HG02759 (cell line): ENCODE results near the gene MAP2K7.
A peak's percentile ranks its signal among the peaks of the same experiment; 100 is the strongest.

ENCODE experiments used
- ATAC-seq: cut with Tn5 transposase; IDR thresholded peaks from one replicate; pipeline ENCODE4 v1.9.1; 2021; ENCODE audit warnings: mild to moderate bottlenecking, moderate library complexity; ENCODE audit not compliant: unreplicated experiment

MAP2K7 gene

DNA sequence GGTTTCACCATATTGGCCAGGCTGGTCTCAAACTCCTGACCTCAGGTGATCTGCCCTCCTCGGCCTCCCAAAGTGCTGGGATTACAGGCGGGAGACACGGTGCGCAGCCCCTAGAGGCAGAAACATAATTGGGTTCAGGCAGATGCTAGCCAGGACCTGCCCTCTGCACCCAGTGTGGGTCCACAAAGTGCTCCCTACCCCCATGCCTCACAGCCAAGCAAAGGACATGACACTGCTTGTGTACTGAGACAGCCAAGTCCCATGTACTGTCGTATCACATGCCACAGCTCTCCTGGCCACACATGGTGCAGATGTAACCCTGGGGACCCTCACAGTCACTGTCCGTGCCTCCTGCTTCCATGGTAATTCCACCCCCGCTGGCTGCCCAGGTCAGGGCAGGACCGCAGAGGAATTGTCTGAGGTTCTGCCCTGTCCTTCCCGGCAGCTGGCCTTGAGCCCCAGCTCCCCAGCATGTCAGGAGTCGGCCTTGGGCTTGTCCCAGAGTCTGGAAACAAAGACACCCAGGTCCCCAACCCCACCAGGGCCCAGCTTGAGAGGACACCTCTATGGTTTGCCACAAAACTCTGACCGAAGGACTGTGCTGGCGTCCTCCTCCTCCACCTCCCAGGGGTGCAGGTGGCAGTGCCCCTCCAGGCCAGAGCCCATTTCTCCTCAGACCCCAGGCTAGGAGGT is 37.1 kb upstream of the MAP2K7 start:
- no peak for ATAC-seq

DNA sequence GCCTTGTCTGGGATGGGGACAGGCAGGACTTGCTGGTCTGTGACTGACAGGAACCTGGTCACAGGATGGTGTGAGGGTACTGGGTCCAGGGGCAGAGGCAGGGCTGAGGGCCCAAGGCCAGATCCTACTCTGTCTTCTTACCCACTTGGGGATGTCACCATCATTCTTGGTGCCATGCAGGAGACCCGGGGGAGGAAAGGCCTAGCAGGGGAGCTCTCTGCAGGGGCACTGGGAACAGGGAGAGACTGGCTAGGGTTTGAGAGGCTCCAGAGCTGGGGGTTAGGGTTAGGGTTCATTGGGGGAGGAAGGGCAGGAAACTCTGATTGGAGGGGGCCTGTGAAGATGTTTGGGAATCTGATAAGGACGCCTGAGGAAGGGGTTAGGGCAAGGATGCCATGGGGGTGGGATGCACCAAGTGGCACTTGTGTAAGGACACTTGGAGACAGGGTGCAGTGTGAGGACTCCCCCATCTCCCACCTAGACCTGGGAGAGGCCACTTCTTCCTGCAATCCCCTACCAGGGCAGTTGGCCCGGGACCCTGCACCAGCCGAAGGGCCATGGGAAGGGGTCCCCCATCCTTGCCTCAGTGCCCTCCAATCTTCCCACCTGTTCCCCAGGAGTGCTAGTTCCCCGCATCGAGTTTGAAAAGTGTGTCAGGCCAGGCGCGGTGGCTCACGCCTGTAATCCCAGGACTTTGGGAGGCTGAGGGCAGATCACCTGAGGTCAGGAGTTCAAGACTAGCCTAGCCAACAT is 36.4 kb upstream of the MAP2K7 start:
- no peak for ATAC-seq

GRCh38 chr19:7868326-7868670 is 35.4 kb upstream of the MAP2K7 start:
- ATAC-seq: no peak

GRCh38 chr19:7868671-7869452 is 34.8 kb upstream of the MAP2K7 start:
- peak; percentile 62 for ATAC-seq

- peak; percentile 52 for ATAC-seq
Observed at GRCh38 chr19:7869453-7869909, 34.2 kb upstream of the MAP2K7 start.

DNA sequence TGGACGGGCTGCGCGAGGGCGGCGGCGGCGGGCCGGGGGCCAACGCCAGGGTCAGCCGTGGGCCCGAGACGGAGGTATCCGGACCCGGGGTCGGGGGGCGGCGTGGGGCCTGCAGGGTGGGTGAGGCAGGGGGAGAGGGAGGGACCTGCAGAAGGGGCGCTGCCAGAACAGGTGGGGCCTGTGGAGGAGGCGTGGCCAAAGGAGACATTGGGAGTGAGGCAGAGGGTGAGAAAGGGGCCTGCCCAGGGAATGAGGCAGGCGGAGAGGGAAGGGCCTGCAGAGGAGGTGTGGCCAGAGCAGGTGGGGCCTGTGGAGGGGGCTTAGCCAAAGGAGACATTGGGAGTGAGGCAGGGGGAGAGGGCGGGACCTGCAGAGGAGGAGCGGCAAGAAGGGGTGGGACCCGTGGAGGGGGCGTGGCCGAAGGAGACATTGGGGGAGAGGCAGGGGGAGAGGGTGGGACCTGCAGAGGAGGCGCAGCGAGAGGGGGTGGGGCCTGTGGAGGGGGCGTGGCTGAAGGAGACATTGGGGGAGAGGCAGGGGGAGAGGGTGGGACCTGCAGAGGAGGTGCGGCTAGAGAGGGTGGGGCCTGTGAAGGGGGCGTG is 33.7 kb upstream of the MAP2K7 start:
- no peak for ATAC-seq

- ATAC-seq: no peak
Observed at GRCh38 chr19:7870571-7871436, 32.9 kb upstream of the MAP2K7 start.

GRCh38 chr19:7871437-7872305 is 32.0 kb upstream of the MAP2K7 start:
- ATAC-seq: no peak

DNA sequence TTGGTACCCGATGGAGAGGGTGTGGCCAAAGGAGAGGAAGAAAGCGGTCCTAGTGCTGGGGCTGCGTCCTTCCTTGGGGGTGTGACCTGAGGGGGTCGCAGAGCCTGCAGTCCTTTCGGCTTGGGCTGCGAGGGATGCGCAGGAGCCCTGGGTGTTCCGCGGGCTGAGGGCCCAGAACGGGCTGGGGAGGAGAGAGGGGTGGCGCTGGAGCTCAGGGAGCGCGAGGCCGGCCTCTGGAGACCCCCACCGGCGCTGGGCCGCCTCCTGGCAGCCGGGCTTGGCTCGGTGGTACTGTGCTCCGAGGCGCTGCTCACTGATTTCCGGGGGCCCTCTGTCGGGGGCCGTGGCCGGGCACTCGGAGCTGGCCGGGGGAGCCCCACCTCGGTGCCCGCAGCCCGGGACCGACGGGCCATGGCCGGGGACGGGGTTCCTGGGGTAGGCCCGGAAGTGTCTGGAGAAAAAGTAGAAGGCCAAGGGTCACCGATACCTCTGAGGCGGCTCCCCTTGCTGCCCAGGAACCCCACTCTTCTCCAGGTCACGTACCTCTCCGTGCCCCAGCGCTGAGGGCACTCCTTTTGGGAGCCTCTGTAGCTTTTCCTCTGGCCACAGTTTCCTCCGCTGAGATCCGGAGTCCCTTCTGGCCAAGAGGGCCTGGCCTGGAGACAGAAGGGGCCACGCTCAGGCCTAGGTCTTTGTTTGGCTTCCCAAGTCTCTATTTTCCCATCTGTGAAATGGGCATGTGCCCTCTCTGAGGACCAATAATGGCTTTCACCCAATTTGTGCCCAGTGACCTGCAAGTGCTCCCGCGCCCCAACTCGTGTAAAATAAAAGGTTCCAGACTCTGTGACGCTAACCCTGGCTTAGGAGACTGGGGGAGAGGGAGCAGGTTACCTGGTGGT is 31.1 kb upstream of the MAP2K7 start:
- ATAC-seq: no peak

DNA sequence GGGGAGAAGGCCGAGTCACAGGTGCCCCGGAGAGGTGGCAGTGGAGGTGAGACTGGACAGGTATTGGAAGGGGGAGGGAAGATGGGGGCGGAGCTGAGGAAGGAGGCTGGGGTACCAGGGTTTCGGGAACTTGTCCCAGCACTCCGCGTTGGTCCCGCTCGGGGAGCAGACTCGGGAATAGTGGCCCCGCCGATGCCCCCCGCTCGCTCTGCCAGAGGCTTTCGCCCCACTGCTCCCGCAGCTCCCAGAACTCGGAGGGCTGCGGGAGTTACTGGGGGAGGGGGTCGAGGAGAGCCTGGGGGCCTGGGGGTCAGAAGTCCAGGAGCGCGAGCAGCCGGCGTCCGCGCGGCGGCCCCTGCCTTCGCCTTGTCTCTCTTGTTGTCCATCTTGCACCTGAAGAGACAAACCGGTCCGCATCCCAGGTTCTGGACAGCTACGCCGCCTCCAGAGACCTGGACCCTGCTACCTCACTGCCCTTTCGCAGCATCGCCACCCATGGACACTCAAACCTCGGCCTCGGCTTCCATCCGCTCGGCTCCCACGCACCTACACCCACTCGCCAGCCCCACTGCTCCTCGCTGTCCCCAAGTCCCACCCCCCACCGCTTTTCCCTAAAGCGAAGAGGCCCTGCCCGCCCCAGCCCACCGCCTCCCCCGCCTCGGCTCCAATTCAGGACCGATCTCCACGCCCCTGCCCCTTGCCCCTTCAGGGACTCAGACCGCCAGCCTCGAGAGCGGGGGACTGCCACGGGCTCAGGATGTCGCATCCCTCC is 30.2 kb upstream of the MAP2K7 start:
- no peak for ATAC-seq

GRCh38 chr19:7874076-7874896 is 29.4 kb upstream of the MAP2K7 start, which contains the start of gene PRR36:
TSS of gene PRR36 (minus strand) at chr19:7874390. CDS start at chr19:7873689, 701 bp downstream.
- ATAC-seq: no peak

GRCh38 chr19:7874897-7875273 is 28.8 kb upstream of the MAP2K7 start:
- ATAC-seq: no peak

GRCh38 chr19:7877249-7877836 is 26.3 kb upstream of the MAP2K7 start:
- no peak for ATAC-seq

- ATAC-seq: no peak
Observed at GRCh38 chr19:7879111-7879807, 24.4 kb upstream of the MAP2K7 start.

DNA sequence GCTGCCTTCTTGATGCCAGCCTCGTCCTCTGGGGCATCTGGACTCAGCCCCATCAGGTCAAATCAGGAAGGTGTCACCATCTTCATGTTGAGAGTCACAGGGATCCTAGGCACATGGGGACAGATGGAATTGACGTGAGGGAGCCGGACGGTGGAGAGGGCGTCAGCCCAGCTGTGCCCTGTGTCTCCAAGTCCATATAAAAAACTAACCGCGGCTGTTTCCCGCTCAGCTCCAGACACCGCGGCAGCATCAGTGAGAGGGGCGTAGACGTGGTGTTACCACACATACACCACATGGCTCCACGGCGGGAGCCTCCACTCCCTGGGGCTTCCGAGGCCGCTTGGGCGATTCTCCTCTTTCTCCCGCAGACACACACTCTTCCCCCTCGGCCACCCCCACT is 23.8 kb upstream of the MAP2K7 start:
- ATAC-seq: no peak

- ATAC-seq: no peak
Observed at GRCh38 chr19:7881910-7882309, 21.8 kb upstream of the MAP2K7 start.
